ENCODE data around the gene TARS1.

The TARS1 gene

DNA sequence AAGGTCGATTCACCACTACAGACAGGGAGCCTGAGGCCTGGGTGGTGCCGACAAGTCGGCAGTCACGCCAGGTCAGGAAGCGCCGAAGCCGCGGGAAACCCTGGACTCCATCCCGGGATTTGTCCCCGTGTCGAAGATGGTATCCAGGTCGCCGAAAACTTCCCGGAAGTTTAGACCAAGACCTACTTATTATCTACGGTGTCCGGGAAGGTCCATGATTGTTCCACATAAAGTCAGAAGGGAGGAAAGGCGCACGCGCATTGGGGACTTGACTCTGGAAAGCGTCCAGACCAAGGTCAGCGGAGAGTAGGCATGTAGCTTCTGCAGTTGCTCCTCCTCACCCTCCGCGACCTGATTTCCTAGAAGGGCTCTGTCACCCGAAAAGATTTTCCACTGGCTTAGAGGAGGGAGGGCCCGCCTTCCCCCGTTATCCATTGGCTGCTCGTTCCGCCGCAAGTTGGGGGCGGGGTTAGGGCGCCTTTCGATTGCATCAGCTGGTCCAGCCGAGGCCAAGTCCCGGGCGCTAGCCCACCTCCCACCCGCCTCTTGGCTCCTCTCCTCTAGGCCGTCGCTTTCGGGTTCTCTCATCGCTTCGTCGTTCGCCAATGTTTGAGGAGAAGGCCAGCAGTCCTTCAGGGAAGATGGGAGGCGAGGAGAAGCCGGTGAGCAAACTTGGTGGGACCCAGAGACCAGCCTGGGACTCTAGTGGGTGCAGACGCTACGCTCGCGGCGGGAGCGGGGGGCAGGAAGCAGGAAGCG, at the start of gene TARS1:
Gene TARS1, plus strand, starts transcription at position 484 of the 759 bp plus-strand sequence. Its CDS starts 122 bp downstream, at position 606.
- DNase-seq (ENCODE audit: low spot score) = peak; percentile 98

DNA sequence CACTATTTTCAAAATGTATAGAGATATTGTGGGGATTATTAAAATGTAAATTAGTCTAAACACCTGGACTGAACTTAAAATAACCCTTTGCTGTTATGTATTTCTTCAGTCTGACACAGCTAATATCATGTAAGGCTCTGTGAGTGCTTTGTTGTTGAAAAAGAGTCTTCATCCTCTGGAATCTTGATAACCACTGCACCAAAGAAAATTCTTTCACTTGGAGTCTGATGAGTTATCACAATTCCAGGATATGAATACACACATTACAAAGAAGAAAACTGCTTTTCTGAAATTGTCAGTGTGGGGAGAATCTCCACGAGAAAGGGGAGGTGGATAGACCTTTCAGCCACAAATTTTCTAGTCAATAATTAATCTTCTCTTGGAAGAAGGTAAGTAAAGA, 42.3 kb upstream of the TARS1 start:
- DNase-seq (ENCODE audit: low spot score) = no peak

DNA sequence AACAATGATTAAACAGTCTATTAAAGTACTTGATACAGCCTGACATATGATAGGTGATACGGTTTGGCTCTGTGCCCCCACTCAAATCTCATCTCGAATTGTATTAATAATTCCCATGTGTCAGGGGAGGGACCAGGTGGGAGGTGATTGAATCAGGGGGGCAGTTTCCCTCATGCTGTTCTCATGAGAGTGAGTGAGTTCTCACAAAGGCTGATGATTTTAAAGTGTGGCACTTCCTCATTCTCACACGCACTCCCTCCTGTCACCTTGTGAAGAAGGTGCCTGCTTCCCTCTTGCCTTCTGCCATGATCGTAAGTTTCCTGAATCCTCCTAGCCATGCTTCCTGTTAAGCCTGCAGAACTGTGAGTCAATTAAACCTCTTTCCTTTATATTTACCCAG, 40.1 kb upstream of the TARS1 start:
- DNase-seq (ENCODE audit: low spot score) = no peak

DNA sequence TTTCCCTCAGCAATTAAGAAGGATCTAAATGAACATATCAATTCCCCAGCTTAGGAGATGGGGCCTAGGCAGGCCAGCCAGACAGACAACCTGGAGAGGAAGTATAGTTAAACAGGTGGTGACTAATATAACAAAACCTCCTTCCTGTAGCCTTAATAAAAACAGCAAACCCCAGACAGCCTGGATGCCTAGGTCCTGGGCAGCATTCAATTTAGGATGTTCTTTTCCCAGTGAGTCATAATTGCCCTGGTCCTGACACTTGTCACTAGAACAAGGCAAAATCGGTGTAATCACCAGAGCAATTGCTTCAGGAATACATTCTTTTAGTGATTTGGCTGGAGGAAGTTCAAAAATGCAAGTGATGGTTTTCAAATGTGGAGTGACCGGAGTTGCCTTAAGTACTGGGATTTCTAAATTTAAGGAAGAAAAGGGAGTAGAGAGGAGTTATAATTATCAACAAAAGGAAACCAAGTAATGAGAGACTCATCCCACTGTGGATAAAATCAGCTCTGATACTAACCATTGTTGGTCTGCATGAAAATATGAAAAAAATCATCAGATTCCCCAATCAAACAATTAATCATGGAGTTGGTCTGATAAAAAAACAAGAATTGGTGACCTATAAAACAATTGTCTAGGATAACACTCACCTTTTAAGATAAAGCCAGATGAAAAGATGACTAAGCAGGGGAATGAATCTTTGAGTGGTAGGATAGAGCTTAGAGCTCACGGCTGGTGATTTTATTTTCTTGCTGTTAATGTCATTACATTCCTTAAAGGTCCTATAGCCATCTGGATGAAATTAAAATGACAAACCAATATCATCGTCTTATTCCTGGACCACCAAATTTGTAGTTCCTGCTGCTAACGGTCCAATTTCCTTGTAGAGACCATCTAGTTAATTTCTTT, 39.0 kb upstream of the TARS1 start:
- no peak for DNase-seq (ENCODE audit: low spot score)

DNA sequence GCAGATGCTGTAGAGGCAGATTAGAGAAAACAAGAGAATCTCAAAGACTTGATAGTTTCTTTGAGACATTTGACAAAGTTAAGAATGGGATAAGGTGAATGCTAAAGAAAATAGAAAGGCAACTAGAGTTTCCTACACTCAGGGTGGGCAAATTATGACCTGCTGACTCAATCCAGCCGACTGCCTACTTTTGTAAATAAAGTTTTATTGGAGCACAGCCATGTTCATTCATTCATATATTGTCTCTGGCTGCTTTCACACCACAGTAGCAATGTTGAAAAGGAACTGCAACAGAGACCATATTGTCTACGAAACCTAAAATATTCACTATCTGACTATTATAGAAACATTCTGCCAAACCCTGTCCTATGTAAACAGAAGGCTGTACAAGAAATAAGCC, 37.6 kb upstream of the TARS1 start:
- no peak for DNase-seq (ENCODE audit: low spot score)

DNA sequence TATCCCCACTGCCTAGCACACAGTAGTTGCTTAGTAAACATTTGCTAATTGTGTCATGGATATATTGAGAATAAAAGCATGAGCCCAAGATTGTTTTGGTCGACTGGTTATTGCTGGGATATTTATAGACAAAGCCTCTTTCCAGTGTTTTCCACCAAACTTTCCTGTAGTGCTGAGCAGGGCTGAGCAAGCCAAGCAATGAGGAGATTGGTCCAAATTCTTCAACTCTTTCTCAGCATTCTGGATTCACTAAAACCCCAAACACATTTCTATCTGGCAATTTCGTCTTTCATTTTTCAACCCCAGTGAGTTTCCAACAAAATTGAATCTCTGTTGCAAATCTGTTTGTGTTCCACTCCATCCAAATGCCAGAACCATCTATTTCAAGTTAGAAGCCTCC, 31.9 kb upstream of the TARS1 start:
- no peak for DNase-seq (ENCODE audit: low spot score)

DNA sequence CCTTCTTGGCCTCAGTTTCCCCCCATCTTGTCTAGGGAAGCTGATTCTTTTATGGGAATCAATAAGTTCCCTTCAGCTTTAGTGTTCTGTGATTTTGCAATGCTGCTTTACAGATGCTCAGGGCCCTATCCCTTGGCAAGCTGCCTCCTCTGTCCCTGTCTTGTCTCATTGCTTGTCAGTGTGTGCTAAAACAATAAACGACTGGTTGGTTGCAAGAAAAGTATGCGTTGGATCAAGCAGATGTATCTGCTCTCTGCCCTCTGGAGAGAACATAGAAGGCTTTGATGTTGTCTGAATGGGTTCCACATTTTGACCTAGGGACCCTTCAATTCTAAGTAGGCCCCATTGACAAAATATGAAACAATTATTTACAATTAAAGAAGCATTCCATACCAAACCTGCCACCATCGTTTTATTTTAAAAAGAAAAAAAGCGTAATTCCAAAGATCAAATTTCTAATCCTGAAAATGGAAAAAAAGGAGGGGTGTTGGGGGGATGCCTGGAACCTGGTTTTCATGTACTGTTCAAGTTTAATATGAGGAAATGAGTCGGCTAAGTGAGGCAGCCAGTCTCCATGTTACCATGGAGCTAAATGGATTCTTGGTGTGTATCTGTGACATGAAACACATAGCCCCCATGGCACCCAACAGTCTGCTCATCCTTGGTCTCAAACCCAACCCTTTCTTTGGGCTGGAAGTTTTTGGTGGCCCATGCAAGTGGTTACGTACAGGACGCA, 31.2 kb upstream of the TARS1 start:
- DNase-seq (ENCODE audit: low spot score) = no peak

DNA sequence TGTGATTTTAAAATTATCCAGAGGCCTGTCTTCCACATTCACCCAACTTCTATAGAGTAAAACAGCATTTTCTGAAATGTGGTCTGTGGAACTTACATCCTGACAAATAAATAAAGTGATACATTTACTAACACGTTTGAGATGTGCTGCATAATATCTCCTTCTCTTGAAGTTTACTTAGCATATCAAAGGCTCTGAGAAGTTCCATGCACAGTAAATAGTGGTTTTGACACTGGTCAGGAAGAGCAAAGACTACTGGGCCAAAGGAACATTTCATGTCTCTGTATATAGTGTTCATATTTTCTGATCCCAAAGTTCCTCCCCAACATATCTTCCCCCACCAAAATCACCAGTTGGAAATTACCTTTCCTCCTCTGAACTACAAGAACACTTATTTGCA, 30.5 kb upstream of the TARS1 start:
- no peak for DNase-seq (ENCODE audit: low spot score)

DNA sequence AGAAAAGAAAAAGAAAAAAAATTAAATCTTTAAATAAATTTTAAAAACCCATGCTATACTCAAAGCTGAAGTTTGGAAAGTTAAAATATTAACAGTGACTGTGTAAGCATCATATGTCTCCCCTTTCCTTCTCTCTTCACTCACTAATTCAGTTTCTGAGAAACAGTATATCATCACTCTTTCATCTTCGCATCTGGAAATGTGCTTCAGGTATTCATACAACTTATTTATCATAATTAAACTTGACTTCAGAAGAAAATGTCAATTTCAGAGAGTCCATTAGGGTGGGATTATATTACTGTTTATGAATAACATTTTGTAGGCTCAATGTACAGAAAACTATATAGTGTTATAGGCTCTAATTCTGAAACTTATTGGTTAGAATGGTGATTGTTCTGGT, 29.3 kb upstream of the TARS1 start:
- no peak for DNase-seq (ENCODE audit: low spot score)

DNA sequence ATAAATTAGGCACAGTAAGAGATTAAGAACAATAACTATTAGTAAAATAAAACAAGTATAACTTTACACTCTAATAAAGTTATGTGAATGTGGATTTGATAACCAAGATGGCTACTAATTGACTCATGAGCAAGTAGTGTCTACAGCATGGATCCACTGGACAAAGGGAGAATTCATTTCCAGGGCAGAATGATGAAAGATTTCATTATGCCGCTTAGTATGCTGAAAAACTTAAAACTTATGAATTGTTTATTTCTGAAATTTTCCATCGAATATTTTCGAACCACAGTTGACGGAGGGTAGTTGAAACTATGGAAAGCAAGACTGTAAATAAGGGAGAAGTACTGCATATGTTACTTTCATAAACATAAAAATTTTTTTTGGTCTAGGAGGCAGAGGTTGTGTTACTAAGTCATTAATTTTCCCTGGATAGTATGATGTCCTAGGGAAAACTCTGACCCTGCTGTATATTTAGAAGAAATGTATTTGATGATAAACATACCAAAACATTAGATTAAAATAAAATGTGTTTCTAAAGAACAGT, 24.9 kb upstream of the TARS1 start:
- DNase-seq (ENCODE audit: low spot score) = peak; percentile 19

DNA sequence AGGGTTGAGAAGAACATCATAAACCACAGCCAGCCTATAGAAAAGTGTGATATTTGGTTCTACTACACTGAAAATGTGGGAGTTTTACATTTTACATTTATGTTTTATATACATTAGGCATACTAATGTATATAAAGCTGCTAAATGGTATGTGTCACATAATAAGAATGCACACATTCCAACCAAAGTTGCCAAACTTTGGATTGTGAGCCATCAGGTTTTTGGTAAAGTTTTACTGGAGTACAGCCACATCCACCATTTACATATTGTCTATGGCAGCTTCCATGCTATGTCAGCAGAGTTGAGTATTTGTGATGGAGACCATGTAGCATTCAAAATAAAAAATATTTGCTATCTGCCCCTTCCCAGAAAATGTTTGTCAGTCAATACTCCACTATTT, 23.1 kb upstream of the TARS1 start:
- no peak for DNase-seq (ENCODE audit: low spot score)

DNA sequence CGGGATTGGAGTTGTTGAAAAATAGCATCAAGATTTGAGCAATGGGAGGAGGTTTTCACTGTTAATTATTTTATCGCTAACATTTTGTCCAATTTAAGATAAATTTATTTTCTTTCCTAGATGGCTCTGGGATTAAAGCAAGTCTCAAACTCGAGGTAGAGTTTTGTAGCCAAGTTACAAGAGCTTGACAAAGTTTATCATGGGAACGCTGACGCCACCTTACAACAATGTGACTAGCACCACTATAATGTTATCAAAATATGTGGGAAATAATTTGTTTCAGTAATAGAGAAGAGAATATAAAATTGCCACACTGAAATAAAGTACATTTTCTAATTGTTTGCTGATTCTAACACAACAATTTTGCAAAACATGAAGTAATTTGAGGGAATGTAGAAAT, 19.8 kb upstream of the TARS1 start:
- DNase-seq (ENCODE audit: low spot score) = no peak

DNA sequence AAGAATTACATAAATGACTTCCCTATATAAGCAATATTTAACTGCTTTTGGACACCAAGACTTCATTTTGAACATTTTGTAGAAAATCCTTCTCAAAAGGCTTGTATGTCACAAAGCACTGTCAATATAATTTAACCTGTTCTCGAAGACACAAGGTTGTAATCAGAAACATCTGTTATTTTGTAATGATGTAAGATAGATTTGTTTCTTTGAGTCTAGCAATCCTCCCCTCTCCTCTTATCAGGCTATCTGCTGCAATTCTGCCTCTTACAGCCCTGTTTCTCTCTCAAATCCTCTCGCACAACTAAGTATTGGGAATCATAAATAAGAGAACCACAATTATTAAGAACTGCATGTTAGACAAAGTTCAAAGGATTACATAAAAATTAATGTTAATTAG, 18.6 kb upstream of the TARS1 start:
- no peak for DNase-seq (ENCODE audit: low spot score)

DNA sequence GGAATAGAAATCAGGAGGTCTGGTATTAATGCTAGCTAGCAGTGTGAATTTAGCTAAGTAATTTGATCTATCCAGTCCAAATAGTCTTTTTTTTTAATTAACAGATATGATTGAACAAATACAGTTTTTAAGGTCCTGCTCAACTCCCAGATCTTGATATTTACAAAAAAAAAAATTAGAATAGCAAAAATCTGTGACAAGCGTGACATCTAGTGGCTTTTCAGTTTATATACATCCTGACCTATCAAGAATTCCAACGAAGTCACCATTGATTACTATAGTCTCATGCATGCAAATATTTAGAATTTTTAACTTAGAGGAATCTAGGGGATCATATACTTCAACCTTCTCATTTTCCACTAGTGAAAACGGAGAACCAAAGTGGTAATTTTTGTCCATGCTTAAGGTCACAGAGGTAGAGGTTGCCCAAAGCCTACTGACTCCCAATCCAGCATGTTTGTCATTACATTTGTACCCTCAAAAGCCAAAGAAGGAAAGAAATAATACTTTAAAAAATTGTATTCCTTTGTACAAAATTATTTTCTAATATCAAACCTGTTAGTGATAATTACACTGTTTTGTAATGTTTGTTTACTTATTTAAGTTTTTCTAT, 17.6 kb upstream of the TARS1 start:
- no peak for DNase-seq (ENCODE audit: low spot score)

DNA sequence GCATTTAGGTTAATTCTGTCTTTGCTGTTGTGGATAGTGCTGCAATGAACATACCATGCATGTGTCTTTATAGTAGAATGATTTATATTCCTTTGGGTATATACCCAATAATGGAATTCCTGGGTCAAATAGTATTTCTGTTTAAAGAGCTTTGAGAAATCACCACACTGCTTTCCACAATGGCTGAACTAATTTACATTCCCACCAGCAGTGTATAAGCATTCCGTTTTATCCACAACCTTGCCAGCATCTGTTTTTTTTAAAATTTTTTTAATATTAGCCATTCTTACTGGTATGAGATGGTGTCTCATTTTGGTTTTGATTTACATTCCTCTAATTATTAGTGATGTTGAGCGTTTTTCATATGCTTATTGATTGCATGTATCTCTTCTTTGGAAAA, 15.5 kb upstream of the TARS1 start:
- DNase-seq (ENCODE audit: low spot score) = no peak

DNA sequence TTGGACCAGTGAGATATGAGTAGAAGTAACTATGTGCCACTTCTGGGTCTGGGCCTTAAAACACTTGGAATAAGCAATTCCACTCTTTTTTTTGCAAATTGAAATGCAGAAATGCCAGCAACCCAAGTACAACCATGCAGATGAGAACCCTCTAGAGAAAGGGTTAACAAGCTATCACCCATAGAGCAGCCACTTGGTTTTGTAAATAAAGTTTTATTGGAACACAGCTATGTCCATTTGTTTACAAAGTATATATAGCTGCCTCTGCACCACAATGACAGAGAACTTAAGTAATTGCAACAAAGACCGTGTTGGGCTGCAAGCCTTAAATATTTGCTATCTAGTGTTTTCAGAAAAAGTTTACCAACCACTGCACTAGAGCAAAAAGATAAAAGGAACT, 9.8 kb upstream of the TARS1 start:
- no peak for DNase-seq (ENCODE audit: low spot score)

DNA sequence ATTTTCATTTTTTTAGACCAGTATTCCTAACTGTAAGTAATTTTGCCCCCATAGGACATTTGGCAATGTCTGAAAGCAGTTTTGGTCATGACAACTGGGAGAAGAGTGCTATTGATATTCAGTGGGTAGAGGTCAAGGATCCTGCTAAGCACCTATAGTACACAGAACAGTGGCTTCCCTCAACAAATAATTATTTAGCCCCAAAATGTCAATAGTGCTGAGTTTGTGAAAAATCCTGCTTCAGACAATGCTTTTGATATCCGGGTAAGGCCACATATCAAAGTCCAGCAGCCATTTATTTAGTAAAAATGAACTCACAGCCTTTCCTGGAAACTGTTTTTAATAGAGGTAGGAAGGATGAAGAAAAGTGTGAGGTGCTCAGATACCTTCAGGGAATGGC, 8.1 kb upstream of the TARS1 start:
- DNase-seq (ENCODE audit: low spot score) = no peak

DNA sequence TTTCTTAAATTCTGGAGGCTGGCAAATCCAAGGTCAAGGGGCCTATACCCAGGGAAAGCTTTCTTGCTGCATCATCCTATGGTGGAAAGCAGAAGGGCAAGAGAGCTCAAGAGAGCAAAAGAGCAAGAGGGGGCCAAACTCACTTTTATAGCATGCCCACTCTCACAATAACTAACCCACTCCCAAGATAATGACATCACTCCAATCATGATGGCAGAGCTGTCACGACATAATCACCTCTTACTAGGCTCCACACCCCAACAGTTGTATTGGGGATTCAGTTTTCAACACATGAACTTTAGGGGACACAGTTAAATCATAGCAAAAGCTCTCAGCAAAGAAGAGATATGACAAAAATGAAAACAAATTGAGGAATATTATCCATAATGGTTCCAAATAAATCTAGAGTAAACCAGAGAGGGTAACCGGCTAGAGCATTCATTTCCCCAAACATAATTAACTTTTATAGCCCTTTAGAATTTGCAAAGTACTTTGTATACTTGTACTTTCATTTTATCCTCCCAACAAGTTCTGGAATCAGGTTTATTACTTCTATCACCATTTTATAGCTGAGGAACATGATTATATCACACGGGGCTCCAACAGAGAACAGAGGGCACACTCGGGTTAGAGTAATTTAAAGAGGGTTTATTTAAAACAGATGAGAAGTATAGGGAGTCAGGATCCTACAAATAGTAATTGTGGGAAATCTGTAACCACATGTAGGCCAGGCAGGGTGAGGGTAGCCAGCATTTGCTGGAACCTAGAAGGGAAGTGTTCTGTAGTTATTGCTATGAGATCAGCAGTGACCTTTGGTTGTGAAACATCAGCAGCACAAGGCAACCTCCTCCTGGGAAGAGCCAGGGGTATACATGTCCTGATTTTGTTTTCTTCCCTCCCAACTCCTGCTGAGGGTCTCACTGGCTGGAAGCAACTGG, 7.2 kb upstream of the TARS1 start:
- no peak for DNase-seq (ENCODE audit: low spot score)

DNA sequence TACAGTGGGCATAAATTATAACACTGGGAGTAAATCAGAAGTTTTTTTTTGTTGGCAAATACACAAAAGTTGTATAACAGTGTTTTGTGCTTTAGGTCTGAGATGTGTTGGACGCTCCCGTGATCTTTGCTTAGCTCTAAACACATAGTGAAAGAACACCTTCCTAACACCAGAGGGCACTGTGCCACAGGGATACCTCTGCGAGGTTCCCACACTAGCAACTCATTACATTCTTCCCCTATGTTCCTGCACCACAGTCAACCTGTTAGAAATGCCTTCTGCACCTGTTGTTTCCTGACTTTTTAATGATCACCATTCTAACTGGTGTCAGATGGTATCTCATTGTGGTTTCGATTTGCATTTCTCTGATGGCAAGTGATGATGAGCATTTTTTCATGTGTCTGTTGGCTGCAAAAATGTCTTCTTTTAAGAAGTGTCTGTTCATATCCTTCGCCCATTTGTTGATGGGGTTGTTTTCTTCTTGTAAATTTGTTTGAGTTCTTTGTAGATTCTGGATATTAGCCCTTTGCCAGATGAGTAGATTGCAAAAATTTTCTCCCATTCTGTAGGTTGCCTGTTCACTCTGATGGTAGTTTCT, 4.8 kb upstream of the TARS1 start:
- DNase-seq (ENCODE audit: low spot score) = peak; percentile 50

DNA sequence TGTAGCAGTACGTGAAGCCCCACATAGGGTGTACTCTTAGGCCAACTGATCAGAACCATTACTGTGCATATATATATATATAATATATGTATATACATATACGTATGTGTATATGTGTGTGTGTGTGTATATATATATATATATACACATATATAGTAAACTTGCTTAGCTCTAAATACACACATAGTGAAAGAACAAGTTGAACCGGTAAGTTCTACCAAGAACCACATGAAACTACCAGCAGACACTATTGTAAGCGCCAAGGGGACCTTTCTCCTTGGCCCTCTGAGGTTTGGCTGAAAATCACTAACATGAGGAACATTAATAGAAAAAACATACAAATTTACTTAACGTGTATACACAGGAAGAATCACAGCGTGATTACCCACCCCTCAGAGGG, 1.8 kb upstream of the TARS1 start:
- DNase-seq (ENCODE audit: low spot score) = no peak

Data from COLO829 (cell line).